ENCODE results near the gene ASB11.

The ASB11 gene

GRCh38 chrX:15315509-15315908 is at the start of gene ASB11:
Gene ASB11, minus strand, starts transcription at chrX:15315640. Its CDS starts 35 bp downstream, at chrX:15315605.
- DNase-seq (ENCODE audit: low read depth), result no peak

- no peak for DNase-seq (ENCODE audit: low read depth)
These were observed 44.3 kb upstream of the ASB11 start for GRCh38 chrX:15359701-15360100.

GRCh38 chrX:15358533-15358932 is 43.1 kb upstream of the ASB11 start:
- no peak for DNase-seq (ENCODE audit: low read depth)

- DNase-seq (ENCODE audit: low read depth), result no peak
These were observed 41.0 kb upstream of the ASB11 start for GRCh38 chrX:15356444-15356843.

GRCh38 chrX:15350329-15350996 is 35.0 kb upstream of the ASB11 start:
- no peak for DNase-seq (ENCODE audit: low read depth)

GRCh38 chrX:15349046-15349445 is 33.6 kb upstream of the ASB11 start:
- no peak for DNase-seq (ENCODE audit: low read depth)

- no peak for DNase-seq (ENCODE audit: low read depth)
These were observed 30.5 kb upstream of the ASB11 start for GRCh38 chrX:15345976-15346375.

GRCh38 chrX:15344106-15344505 is 28.7 kb upstream of the ASB11 start:
- no peak for DNase-seq (ENCODE audit: low read depth)

GRCh38 chrX:15343075-15343476 is 27.6 kb upstream of the ASB11 start:
- DNase-seq (ENCODE audit: low read depth), result no peak

GRCh38 chrX:15340867-15341266 is 25.4 kb upstream of the ASB11 start:
- DNase-seq (ENCODE audit: low read depth), result no peak

- no peak for DNase-seq (ENCODE audit: low read depth)
These were observed 20.6 kb upstream of the ASB11 start for GRCh38 chrX:15336023-15336413.

GRCh38 chrX:15335135-15336022 is 19.9 kb upstream of the ASB11 start, which contains the start of gene PIGA:
Gene PIGA, minus strand, starts transcription at chrX:15335523. Its CDS starts 3,593 bp downstream, at chrX:15331930.
- DNase-seq (ENCODE audit: low read depth), result peak; percentile 78

GRCh38 chrX:15334561-15334960 is 19.1 kb upstream of the ASB11 start:
- no peak for DNase-seq (ENCODE audit: low read depth)

- no peak for DNase-seq (ENCODE audit: low read depth)
These were observed 13.4 kb upstream of the ASB11 start for GRCh38 chrX:15328821-15329220.

GRCh38 chrX:15328131-15328530 is 12.7 kb upstream of the ASB11 start:
- no peak for DNase-seq (ENCODE audit: low read depth)

GRCh38 chrX:15322472-15322871 is 7.0 kb upstream of the ASB11 start:
- DNase-seq (ENCODE audit: low read depth), result no peak

- DNase-seq (ENCODE audit: low read depth), result no peak
These were observed 6.6 kb upstream of the ASB11 start for GRCh38 chrX:15322072-15322471.

- no peak for DNase-seq (ENCODE audit: low read depth)
These were observed 6.0 kb upstream of the ASB11 start for GRCh38 chrX:15321447-15321846.

- no peak for DNase-seq (ENCODE audit: low read depth)
These were observed 4.9 kb upstream of the ASB11 start for GRCh38 chrX:15320297-15320696.

GRCh38 chrX:15319075-15319474 is 3.6 kb upstream of the ASB11 start:
- DNase-seq (ENCODE audit: low read depth), result no peak

GRCh38 chrX:15314472-15314871 is 968 bp downstream of the ASB11 start:
- no peak for DNase-seq (ENCODE audit: low read depth)

GRCh38 chrX:15311119-15311518 is 4.3 kb downstream of the ASB11 start:
- DNase-seq (ENCODE audit: low read depth), result no peak

GRCh38 chrX:15310117-15310516 is 5.3 kb downstream of the ASB11 start:
- no peak for DNase-seq (ENCODE audit: low read depth)

All from activated gamma-delta T cell treated with anti-CD3 and anti-CD28 coated beads, Interleukin-2, amount 50 U/mL, for 16 hours (primary cell).